Calu3 (cell line): ENCODE data around the gene TRIM60. TPM values are rescaled to one million over a fixed set of nuclear protein-coding genes. Genes with fewer than 3 reads are reported as not detected.
"Not testable (repeated sequence)": the region's sequence is repeated elsewhere in the genome, so short reads cannot be mapped to it uniquely, and the experiment has no call there.

Experiments
- Bru-seq: library from RNA; stranded (reverse); fragments of 400-500 nt; gene quantifications from one replicate; lab custom pipeline; 2021; lab: Mats Ljungman, UMichigan
- BruChase-seq, 2 experiments: library from RNA; stranded (reverse); fragments of 400-500 nt; gene quantifications; one replicate each; lab custom pipeline; 2021; lab: Mats Ljungman, UMichigan
- BruUV-seq: library from RNA; stranded (reverse); fragments of 400-500 nt; replicated peaks from 2 replicates; lab custom pipeline; 2021; lab: Mats Ljungman, UMichigan
- CTCF ChIA-PET: fragments of 300-600 bp; sonication (Branson Sonifier 250); formaldehyde crosslinking; loops from one replicate; lab custom pipeline; 2022; ENCODE audit warnings: antibody characterized with exemption; lab: Charles Lee
- DNase-seq: peaks from one replicate; pipeline ENCODE4 v3.0.0; 2022
- H3K27ac Mint-ChIP-seq: one replicate; pipeline ENCODE4 v1.8.0; 2022; ENCODE audit warnings: mixed read lengths; ENCODE audit not compliant: unreplicated experiment
- H3K27me3 Mint-ChIP-seq: one replicate; pipeline ENCODE4 v1.8.0; 2022; ENCODE audit warnings: mixed read lengths; ENCODE audit not compliant: unreplicated experiment
- H3K36me3 Mint-ChIP-seq: one replicate; pipeline ENCODE4 v1.8.0; 2022; ENCODE audit warnings: mild to moderate bottlenecking, moderate library complexity, mixed read lengths; ENCODE audit not compliant: insufficient read depth, unreplicated experiment
- H3K4me1 Mint-ChIP-seq: one replicate; pipeline ENCODE4 v1.8.0; 2022; ENCODE audit warnings: mild to moderate bottlenecking, low read depth, mixed read lengths; ENCODE audit not compliant: unreplicated experiment
- H3K4me3 Mint-ChIP-seq: one replicate; pipeline ENCODE4 v1.8.0; 2022; ENCODE audit warnings: mild to moderate bottlenecking, low read depth, moderate library complexity, mixed read lengths; ENCODE audit not compliant: unreplicated experiment
- H3K9me3 Mint-ChIP-seq: one replicate; pipeline ENCODE4 v1.8.0; 2022; ENCODE audit warnings: low read depth, mixed read lengths; ENCODE audit not compliant: unreplicated experiment
- CTCF ChIP-seq: fragments of 200-600 bp; IDR thresholded peaks from one replicate; pipeline ENCODE4 v1.8.0; 2022; ENCODE audit warnings: antibody characterized with exemption; ENCODE audit not compliant: unreplicated experiment
- intact Hi-C: fragments of 100-400 bp; cut with micrococcal nuclease; formaldehyde crosslinking; loops from one replicate; pipeline ENCODE4 v1.10.0; 2022; ENCODE audit not compliant: unreplicated experiment
- long read RNA-seq: library from polyadenylated mRNA; stranded (forward); transcript quantifications from one replicate; pipeline ENCODE4 v2.0.0, GENCODE V29; 2022
- total RNA-seq: library from RNA; stranded (reverse); gene quantifications from 2 replicates; pipeline ENCODE4 v1.2.3, GENCODE V29; 2022

Gene TRIM60
- not detected in 2 replicates for total RNA-seq
- not detected for Bru-seq, nascent RNA
- not detected for BruChase-seq, experiment 1, labeled RNA remaining after a 6-hour chase
- BruChase-seq, experiment 2, labeled RNA remaining after a 2-hour chase, result not detected
- long read RNA-seq, result 0 reads

- no TSS peak for BruUV-seq
- H3K27me3 Mint-ChIP-seq, result no peaks in the 10 kb centered on the region
- no peaks in the 10 kb centered on the region for H3K9me3 Mint-ChIP-seq
- no peaks in the 10 kb centered on the region for H3K36me3 Mint-ChIP-seq
- no peak within 1 kb of the TSS for H3K4me3 Mint-ChIP-seq
- CTCF ChIA-PET, result no interaction called here
- no peaks in the 10 kb centered on the region for H3K4me1 Mint-ChIP-seq
- TF ChIP-seq CTCF, result no peak
- intact Hi-C loops, result no loop called here
- DNase-seq, result no peak
- H3K27ac Mint-ChIP-seq, result no peak within 1 kb of the TSS
These were observed at the start of gene TRIM60 for GRCh38 chr4:165031436-165032211. Gene TRIM60 (plus strand): TSS chr4:165031999. CDS start chr4:165040073, 8,074 bp downstream.

- no peak overlapping the region for H3K4me3 Mint-ChIP-seq
These were observed 42.3 kb upstream of the TRIM60 start for GRCh38 chr4:164989471-164989870.

GRCh38 chr4:164990786-164991185 lies 41.0 kb upstream of the TRIM60 start:
- CTCF ChIA-PET, H3K27ac Mint-ChIP-seq, H3K4me3 Mint-ChIP-seq, H3K4me1 Mint-ChIP-seq, BruUV-seq, H3K36me3 Mint-ChIP-seq, DNase-seq, H3K9me3 Mint-ChIP-seq, H3K27me3 Mint-ChIP-seq: not testable (repeated sequence)
- intact Hi-C loops, result loop anchor here (10.0 kb wide), 1 partner anchor 106 kb away; no protein-coding TSS in a partner anchor

More at GRCh38 chr4:164989471-164989870, 42.3 kb upstream of the TRIM60 start:
- H3K36me3 Mint-ChIP-seq, result no peaks in the 10 kb centered on the region
- CTCF ChIA-PET, result no interaction called here
- H3K4me1 Mint-ChIP-seq, result no peaks in the 10 kb centered on the region
- H3K27me3 Mint-ChIP-seq, result no peaks in the 10 kb centered on the region
- no peak for TF ChIP-seq CTCF
- no peaks in the 10 kb centered on the region for H3K9me3 Mint-ChIP-seq
- intact Hi-C loops, result no loop called here
- BruUV-seq, result no TSS peak
- no peak overlapping the region for H3K27ac Mint-ChIP-seq
- DNase-seq, result no peak

- intact Hi-C loops, result loop anchor here (10.0 kb wide), 1 partner anchor 111 kb away; no protein-coding TSS in a partner anchor
These were observed 35.7 kb upstream of the TRIM60 start for GRCh38 chr4:164996123-164996522.

GRCh38 chr4:164997324-164997723 lies 34.5 kb upstream of the TRIM60 start:
- Mint-ChIP-seq H3K9me3 (no peaks in the 10 kb centered on the region), H3K27ac (no peak overlapping the region), H3K27me3 (no peaks in the 10 kb centered on the region), H3K36me3 (no peaks in the 10 kb centered on the region), H3K4me3 (no peak overlapping the region), H3K4me1 (no peaks in the 10 kb centered on the region)
- CTCF ChIA-PET, result no interaction called here
- TF ChIP-seq CTCF, result peak; percentile 20
- no TSS peak for BruUV-seq
- DNase-seq, result peak; percentile 15
- intact Hi-C loops, result loop anchor here (1.0 to 10.0 kb wide), 2 partner anchors 113 to 217 kb away; no protein-coding TSS in a partner anchor

More at GRCh38 chr4:164996123-164996522, 35.7 kb upstream of the TRIM60 start:
- H3K27ac Mint-ChIP-seq, H3K4me1 Mint-ChIP-seq, DNase-seq, H3K4me3 Mint-ChIP-seq, BruUV-seq, CTCF ChIA-PET, H3K36me3 Mint-ChIP-seq, H3K9me3 Mint-ChIP-seq, H3K27me3 Mint-ChIP-seq: not testable (repeated sequence)
